ENCODE measurements around the gene CFAP70.
"Not testable (repeated sequence)": the region's sequence is repeated elsewhere in the genome, so short reads cannot be mapped to it uniquely, and the experiment has no call there.

CFAP70 gene

DNA sequence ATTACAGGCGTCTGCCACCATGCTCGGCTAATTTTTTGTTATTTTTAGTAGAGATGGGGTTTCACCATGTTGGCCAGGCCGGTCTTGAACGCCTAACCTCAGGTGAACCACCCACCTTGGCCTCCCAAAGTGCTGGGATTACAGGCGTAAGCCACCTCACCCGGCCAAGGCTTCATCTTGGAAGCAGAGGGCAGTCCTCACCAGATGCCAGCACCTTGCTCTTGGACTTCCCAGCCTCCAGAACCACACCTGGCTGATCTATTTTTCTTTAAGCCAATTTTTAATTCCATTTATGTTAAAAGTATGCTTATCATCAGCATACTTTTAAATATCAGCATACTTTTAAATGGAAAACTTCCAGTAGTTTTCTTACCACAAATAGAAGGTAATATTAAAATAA lies 43.0 kb upstream of the CFAP70 start:
- TF ChIP-seq, protein P1, sequence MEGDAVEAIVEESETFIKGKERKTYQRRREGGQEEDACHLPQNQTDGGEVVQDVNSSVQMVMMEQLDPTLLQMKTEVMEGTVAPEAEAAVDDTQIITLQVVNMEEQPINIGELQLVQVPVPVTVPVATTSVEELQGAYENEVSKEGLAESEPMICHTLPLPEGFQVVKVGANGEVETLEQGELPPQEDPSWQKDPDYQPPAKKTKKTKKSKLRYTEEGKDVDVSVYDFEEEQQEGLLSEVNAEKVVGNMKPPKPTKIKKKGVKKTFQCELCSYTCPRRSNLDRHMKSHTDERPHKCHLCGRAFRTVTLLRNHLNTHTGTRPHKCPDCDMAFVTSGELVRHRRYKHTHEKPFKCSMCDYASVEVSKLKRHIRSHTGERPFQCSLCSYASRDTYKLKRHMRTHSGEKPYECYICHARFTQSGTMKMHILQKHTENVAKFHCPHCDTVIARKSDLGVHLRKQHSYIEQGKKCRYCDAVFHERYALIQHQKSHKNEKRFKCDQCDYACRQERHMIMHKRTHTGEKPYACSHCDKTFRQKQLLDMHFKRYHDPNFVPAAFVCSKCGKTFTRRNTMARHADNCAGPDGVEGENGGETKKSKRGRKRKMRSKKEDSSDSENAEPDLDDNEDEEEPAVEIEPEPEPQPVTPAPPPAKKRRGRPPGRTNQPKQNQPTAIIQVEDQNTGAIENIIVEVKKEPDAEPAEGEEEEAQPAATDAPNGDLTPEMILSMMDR (IDR thresholded peaks at IDR 0.05; ENCODE audit: control insufficient read depth, extremely low read depth, insufficient read depth) = no peak
- DNase-seq (ENCODE audit: low read depth) = no peak
- no peak overlapping the region for H3K4me3 ChIP-seq (ENCODE audit: low read depth, low read length)

DNA sequence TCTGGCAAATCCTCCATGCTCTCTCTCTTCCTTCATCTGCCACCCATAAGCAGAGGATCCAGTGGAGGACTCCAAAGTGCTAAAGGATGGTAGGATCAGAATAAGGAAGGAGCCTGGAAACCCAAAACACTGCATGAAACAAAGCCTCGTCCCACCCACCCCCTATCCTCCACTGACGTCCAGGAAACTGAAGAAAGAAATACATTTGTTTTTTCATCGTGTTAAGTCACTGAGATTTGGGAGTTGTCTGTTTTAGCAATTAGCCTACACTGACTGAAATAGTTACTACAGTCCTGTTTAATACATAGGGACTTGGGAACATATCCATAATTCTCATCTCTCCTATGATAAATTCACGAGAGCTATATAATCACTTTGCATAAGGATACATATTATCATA lies 40.4 kb upstream of the CFAP70 start:
- DNase-seq (ENCODE audit: low read depth) = no peak
- TF ChIP-seq, protein P1 (IDR thresholded peaks at IDR 0.05; ENCODE audit: control insufficient read depth, extremely low read depth, insufficient read depth) = no peak
- no peak overlapping the region for H3K4me3 ChIP-seq (ENCODE audit: low read depth, low read length)

DNA sequence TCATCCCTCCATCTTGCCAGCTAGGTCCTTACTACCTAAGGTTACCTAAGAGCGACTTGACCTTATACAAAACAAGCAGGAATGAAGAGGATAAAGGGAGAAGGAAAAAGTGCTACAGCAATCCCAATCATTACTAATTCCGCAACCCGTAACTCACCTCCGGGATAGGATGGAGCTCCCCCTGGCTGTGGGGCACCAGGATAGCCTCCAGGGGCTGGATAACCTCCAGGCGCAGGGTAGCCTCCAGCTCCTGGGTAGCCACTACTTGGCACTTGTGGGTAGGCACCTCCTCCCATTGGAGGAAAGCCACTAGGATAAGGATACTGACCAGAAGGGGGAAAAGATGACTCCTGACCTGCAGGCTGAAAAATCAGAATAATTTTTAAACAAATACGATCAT lies 39.4 kb upstream of the CFAP70 start:
- TF ChIP-seq, protein P1 (IDR thresholded peaks at IDR 0.05; ENCODE audit: control insufficient read depth, extremely low read depth, insufficient read depth) = no peak
- no peak overlapping the region for H3K4me3 ChIP-seq (ENCODE audit: low read depth, low read length)
- DNase-seq (ENCODE audit: low read depth) = no peak

DNA sequence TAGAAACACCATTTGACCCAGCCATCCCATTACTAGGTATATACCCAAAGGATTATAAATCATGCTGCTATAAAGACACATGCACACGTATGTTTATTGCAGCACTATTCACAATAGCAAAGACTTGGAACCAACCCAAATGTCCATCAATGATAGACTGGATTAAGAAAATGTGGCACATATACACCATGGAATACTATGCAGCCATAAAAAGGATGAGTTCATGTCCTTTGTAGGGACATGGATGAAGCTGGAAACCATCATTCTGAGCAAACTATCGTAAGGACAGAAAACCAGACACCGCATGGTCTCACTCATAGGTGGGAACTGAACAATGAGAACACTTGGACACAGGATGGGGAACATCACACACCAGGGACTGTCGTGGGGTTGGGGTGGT lies 35.7 kb upstream of the CFAP70 start:
- not testable (repeated sequence) for DNase-seq (ENCODE audit: low read depth); H3K4me3 ChIP-seq (ENCODE audit: low read depth, low read length)

DNA sequence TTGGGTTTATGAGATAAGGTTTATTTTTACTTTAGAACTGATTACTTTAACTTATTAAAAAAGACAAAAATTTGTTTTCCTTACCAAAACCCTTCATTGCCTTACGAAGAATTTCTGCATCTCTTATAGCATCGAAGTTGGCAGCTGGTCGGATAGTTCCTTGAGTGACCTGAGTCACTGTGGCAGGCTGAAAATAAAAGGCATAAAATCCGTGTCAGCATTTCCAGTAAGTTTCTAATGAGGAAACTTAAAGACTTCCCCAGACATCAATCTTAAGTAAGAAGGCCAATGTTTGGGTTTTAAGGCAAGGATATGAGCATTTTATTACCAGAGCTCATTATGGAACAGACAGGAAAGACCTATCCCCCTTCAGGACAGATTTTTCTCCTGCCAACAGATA lies 29.6 kb upstream of the CFAP70 start:
- TF ChIP-seq, protein P1 (IDR thresholded peaks at IDR 0.05; ENCODE audit: control insufficient read depth, extremely low read depth, insufficient read depth) = no peak
- DNase-seq (ENCODE audit: low read depth) = no peak
- H3K4me3 ChIP-seq (ENCODE audit: low read depth, low read length) = no peak overlapping the region

DNA sequence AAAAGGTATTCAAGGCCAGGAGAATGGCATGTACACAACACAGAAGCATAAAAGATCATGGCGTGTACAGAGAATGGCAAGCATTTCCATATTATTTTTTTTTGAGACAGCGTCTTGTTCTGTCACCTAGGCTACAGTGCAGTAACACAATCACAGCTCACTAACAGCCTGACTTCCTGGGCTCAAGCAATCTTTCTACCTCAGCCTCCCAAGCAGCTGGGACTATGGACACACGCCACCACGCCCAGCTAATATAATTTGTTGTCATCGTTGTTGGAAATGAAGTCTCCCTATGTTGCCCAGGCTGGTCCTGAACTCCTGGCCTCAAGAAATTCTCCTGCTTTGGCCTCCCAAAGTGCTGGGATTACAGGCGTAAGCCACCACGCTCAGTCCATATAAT lies 27.9 kb upstream of the CFAP70 start:
- TF ChIP-seq, protein P1 (IDR thresholded peaks at IDR 0.05; ENCODE audit: control insufficient read depth, extremely low read depth, insufficient read depth) = no peak

DNA sequence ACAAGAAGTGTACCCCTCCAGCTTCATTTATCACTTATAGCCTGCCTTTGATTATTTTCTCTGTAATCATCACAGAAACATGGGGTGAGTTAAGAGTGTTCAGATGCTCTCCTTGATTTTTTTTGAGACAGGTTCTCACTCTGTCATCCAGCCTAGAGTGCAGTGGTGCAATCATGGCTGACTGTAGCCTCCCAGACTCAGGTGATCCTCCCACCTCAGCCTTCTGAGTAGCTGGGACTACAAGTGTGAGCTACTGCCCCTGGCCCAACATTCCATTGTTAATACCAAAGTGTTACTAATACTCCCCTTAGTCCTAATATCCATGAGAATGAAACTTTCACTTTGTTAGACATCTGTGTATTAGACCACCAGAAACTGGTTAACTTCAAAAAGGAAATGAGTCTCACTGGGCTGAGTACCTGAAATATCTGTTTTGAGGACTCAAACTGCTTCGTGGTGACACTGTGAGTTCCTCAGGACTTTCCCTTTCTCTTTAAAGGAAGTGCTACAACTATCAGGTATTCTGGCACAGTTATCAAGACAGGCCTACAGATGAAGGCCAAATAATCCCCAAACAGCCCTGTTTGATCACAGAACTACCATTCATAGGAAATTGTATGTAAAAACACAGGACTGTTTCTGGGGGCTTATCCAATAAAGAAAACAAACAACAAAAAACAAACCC lies 20.5 kb upstream of the CFAP70 start:
- TF ChIP-seq, protein P1 (IDR thresholded peaks at IDR 0.05; ENCODE audit: control insufficient read depth, extremely low read depth, insufficient read depth) = no peak
- no peak overlapping the region for H3K4me3 ChIP-seq (ENCODE audit: low read depth, low read length)
- no peak for DNase-seq (ENCODE audit: low read depth)

More for the DNA sequence above, 27.9 kb upstream of the CFAP70 start:
- no peak for DNase-seq (ENCODE audit: low read depth)
- no peak overlapping the region for H3K4me3 ChIP-seq (ENCODE audit: low read depth, low read length)

Data from LNCaP clone FGC (cell line).